ENCODE measurements around the gene ZNF593.
A peak's percentile ranks its signal among the peaks of the same experiment; 100 is the strongest.

ZNF593 gene

DNA sequence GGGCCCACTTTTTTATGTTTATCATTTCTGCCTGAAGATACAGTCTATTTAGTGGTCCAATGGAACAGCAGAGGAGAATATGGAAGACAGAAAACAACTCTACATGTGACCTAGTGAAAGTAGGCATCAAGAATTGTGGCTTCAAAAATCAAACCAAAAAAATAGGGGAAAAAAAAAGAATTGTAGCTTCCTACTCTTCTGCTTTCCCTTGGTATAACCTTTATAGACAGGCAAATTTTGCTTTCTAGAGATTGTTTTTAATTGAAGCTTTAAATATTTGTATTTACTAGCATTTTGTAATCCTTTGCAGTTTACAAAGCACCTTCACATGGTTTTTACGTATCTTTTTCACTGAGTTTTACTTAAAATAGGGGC lies 43.8 kb upstream of the ZNF593 start:
- TF ChIP-seq CTCF (IDR thresholded peaks at IDR 0.05; ENCODE audit: insufficient read depth, low read depth, low read length, missing control alignments): no peak
- no peak overlapping the region for H3K4me3 ChIP-seq (ENCODE audit: low read depth, low read length)
- DNase-seq (ENCODE audit: low read depth): no peak

- TF ChIP-seq CTCF (IDR thresholded peaks at IDR 0.05; ENCODE audit: insufficient read depth, low read depth, low read length, missing control alignments): no peak
- DNase-seq (ENCODE audit: low read depth): peak; percentile 73
Measured at GRCh38 chr1:26126321-26127084, 43.2 kb upstream of the ZNF593 start.

DNA sequence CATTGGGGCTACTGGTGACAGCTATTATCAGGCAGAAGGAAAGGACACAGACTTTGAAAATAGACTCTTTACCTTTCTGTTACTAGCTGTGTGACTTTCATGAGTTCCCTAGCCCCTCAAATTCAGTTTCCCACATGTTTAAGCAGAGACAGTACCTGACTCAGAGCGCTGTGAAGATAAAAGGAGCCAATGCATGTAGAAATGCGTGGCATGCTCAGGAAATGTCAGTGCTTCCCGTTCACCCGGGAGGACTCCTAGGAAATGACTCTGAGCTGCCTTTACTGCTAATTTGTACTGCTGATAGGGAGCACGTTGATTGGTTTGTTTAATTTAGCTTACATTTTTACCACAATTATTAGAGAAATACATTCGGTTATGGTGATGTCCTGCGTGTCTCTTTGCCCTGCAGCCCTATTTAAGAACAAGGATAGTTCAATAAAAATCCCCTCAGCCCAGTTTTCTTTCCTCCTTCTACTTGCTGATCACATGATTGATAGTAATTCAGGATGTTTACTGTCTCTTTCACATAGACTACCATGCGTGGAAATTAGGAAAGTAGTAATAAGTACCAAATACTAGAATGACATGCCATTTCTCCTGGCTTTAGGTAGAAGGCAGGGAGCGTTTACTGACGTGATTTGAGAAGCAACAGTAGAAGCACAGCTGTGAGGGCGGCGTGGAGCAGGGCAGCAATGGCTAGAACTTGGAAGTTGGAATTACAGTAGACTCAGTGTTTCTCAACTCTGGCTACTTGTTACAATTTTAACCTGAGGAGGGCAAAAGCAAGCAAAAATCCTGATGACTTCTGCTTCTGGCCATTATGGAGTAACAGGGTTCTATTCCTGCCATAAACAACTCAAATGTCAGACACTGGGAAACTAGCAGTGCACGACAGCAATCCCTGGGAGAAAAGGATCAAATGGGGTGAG lies 42.2 kb upstream of the ZNF593 start:
- no peak for TF ChIP-seq CTCF (IDR thresholded peaks at IDR 0.05; ENCODE audit: insufficient read depth, low read depth, low read length, missing control alignments)
- no peak overlapping the region for H3K4me3 ChIP-seq (ENCODE audit: low read depth, low read length)
- DNase-seq (ENCODE audit: low read depth): no peak

More at GRCh38 chr1:26126321-26127084, 43.2 kb upstream of the ZNF593 start:
- no peak overlapping the region for H3K4me3 ChIP-seq (ENCODE audit: low read depth, low read length)

DNA sequence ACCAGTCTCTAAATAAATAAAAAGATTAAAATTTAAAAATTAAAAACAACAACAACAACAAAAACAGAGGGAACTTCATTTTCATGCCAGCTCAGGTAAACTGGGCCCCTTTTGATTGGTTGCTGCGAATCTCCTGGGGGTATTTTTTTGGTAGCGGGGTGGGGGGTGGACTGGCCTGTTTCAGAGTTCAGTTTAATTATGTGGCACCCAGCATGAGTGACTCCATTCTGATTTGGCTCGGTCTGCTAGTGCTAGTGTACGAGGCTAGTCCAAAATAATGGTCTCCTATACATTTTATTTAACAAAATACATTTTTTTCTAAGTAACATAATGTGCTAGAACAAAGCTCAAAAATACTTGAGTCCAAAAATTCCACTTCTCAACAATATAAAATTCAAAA lies 39.9 kb upstream of the ZNF593 start:
- DNase-seq (ENCODE audit: low read depth): no peak
- H3K4me3 ChIP-seq (ENCODE audit: low read depth, low read length): no peak overlapping the region
- TF ChIP-seq CTCF (IDR thresholded peaks at IDR 0.05; ENCODE audit: insufficient read depth, low read depth, low read length, missing control alignments): no peak

DNA sequence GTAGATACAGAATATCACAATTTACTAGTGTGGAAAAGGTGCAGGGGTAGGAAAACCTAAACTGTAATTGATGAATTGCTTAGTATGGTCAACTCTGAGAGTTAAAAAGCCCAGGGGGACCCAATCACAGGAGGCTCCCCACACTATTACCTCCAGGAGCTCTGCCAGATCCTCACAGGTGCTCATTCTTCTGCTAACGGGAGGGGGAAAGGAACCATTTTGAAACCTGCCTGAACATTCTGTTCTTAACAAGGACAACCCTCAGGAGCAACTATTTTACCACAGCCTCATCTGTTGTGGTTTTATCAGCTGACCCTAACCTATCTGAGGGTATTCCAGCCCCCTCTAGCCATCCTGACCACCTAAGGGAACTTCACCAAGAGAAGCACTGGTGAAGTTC lies 39.0 kb upstream of the ZNF593 start:
- H3K4me3 ChIP-seq (ENCODE audit: low read depth, low read length): no peak overlapping the region
- DNase-seq (ENCODE audit: low read depth): no peak
- TF ChIP-seq CTCF (IDR thresholded peaks at IDR 0.05; ENCODE audit: insufficient read depth, low read depth, low read length, missing control alignments): no peak

DNA sequence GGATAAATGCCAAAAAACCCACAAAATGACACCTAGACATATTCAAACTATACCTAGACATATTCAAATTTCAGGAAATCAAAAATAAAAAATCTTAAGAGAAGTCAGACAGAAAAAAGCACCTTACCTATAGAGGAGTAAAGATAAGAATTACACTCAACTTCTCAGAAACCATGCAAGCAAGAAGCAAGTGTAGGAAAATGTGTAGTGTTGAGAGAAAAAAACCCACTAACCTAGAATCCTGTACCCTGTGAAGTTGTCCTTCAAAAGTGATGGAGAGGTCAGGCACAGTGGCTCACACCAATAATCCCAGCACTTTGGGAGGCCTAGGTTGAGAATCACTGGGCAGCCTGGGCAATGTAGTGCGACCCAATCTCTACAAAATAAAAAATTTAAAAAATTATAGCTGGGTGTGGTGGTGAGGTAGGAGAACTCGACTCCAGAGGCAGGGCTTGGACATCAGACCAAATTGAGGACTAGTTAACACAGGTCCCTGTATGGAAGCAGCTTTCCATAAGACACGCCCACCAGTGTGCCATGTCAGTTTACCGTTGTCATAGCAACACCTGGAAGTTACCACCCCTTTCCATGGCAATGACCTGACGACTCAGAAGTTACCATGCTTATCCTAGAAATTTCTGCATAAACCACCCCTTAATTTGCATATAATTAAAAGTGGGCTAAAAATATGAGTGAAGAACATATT lies 37.4 kb upstream of the ZNF593 start:
- DNase-seq (ENCODE audit: low read depth): no peak
- TF ChIP-seq CTCF (IDR thresholded peaks at IDR 0.05; ENCODE audit: insufficient read depth, low read depth, low read length, missing control alignments): no peak
- H3K4me3 ChIP-seq (ENCODE audit: low read depth, low read length): no peak overlapping the region
